ENCODE results near the gene GRXCR2. TPM values are rescaled to one million over a fixed set of nuclear protein-coding genes. Genes with fewer than 3 reads are reported as not detected.
"Not testable (repeated sequence)": the region's sequence is repeated elsewhere in the genome, so short reads cannot be mapped to it uniquely, and the experiment has no call there.

Gene GRXCR2
- total RNA-seq, 1 donor from 2014 or later = not detected

DNA sequence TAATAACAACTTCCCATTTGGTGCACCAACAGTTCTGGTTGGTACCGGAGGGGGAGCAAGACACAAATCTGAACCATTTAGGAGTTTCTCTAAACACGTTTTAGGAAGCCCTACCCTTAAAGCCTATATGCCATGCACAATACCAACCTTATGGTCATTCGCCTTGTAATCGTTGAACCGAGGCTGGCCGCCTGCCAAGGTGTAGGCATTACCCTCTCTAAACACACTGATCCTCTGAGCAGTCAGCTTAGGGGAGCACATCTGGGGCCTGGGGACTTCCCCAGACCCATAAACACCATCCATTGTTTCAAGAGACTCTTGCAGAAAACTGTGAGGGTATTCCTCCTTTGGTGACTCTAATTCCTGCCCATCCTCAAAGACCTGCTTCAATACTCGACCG is 328 bp downstream of the GRXCR2 start:
- Histone ChIP-seq H3K79me2 (ENCODE audit: low read depth) (no peaks in the 10 kb centered on the region), H3K4me3 (no peak overlapping the region), H2AFZ (replicated peaks) (no peak overlapping the region), H3K4me1 (no peaks in the 10 kb centered on the region), H3K27ac (no peak overlapping the region), H3K36me3 (no peaks in the 10 kb centered on the region), H4K20me1 (ENCODE audit: low read depth) (no peaks in the 10 kb centered on the region), H3F3A (ENCODE audit: low read depth) (no peaks in the 10 kb centered on the region), H3K4me2 (no peak overlapping the region), H3K9ac (no peak overlapping the region), H3K27me3 (no peaks in the 10 kb centered on the region), H3K9me3 (ENCODE audit: low read depth) (no peaks in the 10 kb centered on the region)
- no peaks in the 10 kb centered on the region for H3K4me1 Mint-ChIP-seq
- H3K9me3 Mint-ChIP-seq = no peaks in the 10 kb centered on the region
- no peaks in the 10 kb centered on the region for H3K36me3 Mint-ChIP-seq
- H3K27ac Mint-ChIP-seq = no peak overlapping the region
- no peaks in the 10 kb centered on the region for H3K27me3 Mint-ChIP-seq (ENCODE audit: insufficient read depth, low read depth)
- TF ChIP-seq EZH2phosphoT487 (IDR thresholded peaks at IDR 0.05) = no peak
- TF ChIP-seq EZH2 (IDR thresholded peaks at IDR 0.05) = no peak
- TF ChIP-seq CTCF (IDR thresholded peaks at IDR 0.05) = no peak
- no peak overlapping the region for H3K4me3 Mint-ChIP-seq
- DNase-seq (ENCODE audit: low spot score) = no peak

DNA sequence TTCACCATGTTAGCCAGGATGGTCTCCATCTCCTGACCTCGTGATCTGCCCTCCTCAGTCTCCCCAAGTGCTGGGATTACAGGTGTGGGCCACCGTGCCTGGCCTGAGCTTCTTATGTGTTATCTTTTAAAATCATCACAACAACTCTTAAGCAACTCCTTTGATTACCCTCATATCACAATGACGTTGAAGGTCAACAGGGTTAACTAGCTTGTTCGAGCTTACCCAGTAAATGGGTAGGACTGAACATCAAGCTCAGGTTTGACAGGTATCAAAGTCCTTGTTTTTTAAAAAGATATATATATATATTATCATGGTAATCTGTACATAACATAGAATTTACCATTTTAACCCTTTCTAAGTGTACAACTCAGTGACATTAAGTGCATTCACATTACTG is 3.1 kb downstream of the GRXCR2 start:
- H3K4me1 Mint-ChIP-seq = no peaks in the 10 kb centered on the region
- no peaks in the 10 kb centered on the region for H3K9me3 Mint-ChIP-seq
- Histone ChIP-seq H3K4me3 (no peak overlapping the region), H3K27ac (no peak overlapping the region), H3K4me1 (no peaks in the 10 kb centered on the region), H3K36me3 (no peaks in the 10 kb centered on the region), H3K79me2 (ENCODE audit: low read depth) (no peaks in the 10 kb centered on the region), H4K20me1 (ENCODE audit: low read depth) (no peaks in the 10 kb centered on the region), H3F3A (ENCODE audit: low read depth) (no peaks in the 10 kb centered on the region), H3K9me3 (ENCODE audit: low read depth) (no peaks in the 10 kb centered on the region), H3K9ac (no peak overlapping the region), H2AFZ (replicated peaks) (no peak overlapping the region), H3K4me2 (no peak overlapping the region), H3K27me3 (no peaks in the 10 kb centered on the region)
- H3K27ac Mint-ChIP-seq = no peak overlapping the region
- H3K36me3 Mint-ChIP-seq = no peaks in the 10 kb centered on the region
- no peak overlapping the region for H3K4me3 Mint-ChIP-seq
- no peaks in the 10 kb centered on the region for H3K27me3 Mint-ChIP-seq (ENCODE audit: insufficient read depth, low read depth)
- no peak for TF ChIP-seq EZH2phosphoT487 (IDR thresholded peaks at IDR 0.05)
- no peak for TF ChIP-seq CTCF (IDR thresholded peaks at IDR 0.05)
- no peak for DNase-seq (ENCODE audit: low spot score)

- no peaks in the 10 kb centered on the region for H3K36me3 Mint-ChIP-seq
- H3K9me3 Mint-ChIP-seq = no peaks in the 10 kb centered on the region
- no peak overlapping the region for H2AFZ ChIP-seq (replicated peaks)
- H3K27ac Mint-ChIP-seq = no peak overlapping the region
- no peak overlapping the region for H3K4me3 Mint-ChIP-seq
- H3K4me3 ChIP-seq = no peak overlapping the region
- H3K9ac ChIP-seq = no peak overlapping the region
- no peak for DNase-seq (ENCODE audit: low spot score)
- H3F3A ChIP-seq (ENCODE audit: low read depth) = no peaks in the 10 kb centered on the region
- no peaks in the 10 kb centered on the region for H3K9me3 ChIP-seq (ENCODE audit: low read depth)
- no peak for TF ChIP-seq EZH2phosphoT487 (IDR thresholded peaks at IDR 0.05)
- TF ChIP-seq EZH2 (IDR thresholded peaks at IDR 0.05) = no peak
- no peak for TF ChIP-seq CTCF (IDR thresholded peaks at IDR 0.05)
- no peaks in the 10 kb centered on the region for H3K27me3 Mint-ChIP-seq (ENCODE audit: insufficient read depth, low read depth)
- H3K27ac ChIP-seq = no peak overlapping the region
- no peaks in the 10 kb centered on the region for H3K79me2 ChIP-seq (ENCODE audit: low read depth)
- no peaks in the 10 kb centered on the region for H3K4me1 Mint-ChIP-seq
- H3K36me3 ChIP-seq = no peaks in the 10 kb centered on the region
- no peak overlapping the region for H3K4me2 ChIP-seq
- no peaks in the 10 kb centered on the region for H3K27me3 ChIP-seq
- H4K20me1 ChIP-seq (ENCODE audit: low read depth) = no peaks in the 10 kb centered on the region
- H3K4me1 ChIP-seq = no peaks in the 10 kb centered on the region
Observed at GRCh38 chr5:145867806-145868205, 5.0 kb downstream of the GRXCR2 start.

DNA sequence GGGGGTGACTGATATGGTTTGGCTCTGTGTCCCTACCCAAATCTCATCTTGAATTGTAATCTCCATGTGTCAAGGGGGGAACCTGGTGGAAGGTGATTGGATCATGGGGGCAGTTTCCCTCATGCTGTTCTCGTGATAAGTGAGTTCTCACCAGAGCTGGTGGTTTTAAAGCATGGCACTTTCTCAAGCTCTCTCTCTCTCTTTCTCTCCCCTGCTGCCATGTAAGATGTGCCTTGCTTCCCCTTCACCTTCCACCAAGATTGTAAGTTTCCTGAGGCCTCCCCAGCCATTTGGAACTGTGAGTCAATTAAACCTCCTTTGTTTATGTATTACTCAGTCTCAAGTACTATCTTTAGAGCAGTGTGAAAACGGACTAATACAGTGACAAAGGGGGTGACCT is 8.4 kb downstream of the GRXCR2 start:
- H3K27ac Mint-ChIP-seq; H3K4me3 ChIP-seq; H2AFZ ChIP-seq (replicated peaks); H3K27me3 Mint-ChIP-seq (ENCODE audit: insufficient read depth, low read depth); H3K9me3 ChIP-seq (ENCODE audit: low read depth); H3K4me2 ChIP-seq; H3K36me3 ChIP-seq; DNase-seq (ENCODE audit: low spot score); H3F3A ChIP-seq (ENCODE audit: low read depth); H3K27me3 ChIP-seq; H3K9me3 Mint-ChIP-seq; H3K79me2 ChIP-seq (ENCODE audit: low read depth); H3K4me3 Mint-ChIP-seq; H3K36me3 Mint-ChIP-seq; H3K9ac ChIP-seq; H3K4me1 Mint-ChIP-seq; H4K20me1 ChIP-seq (ENCODE audit: low read depth); H3K27ac ChIP-seq; H3K4me1 ChIP-seq: not testable (repeated sequence)
